SU-DHL-6 (cell line): Measurements from ENCODE around the gene GBX2.

Experiments
- H2AFZ ChIP-seq: fragments of 200-600 bp; sonication (generic); 2 replicates; pipeline ENCODE4 v1.6.1; 2014; ENCODE audit warnings: low read depth, mild to moderate bottlenecking, moderate library complexity, mixed read lengths, antibody characterized with exemption, low read length; ENCODE audit not compliant: severe bottlenecking
- H3F3A ChIP-seq: fragments of 200-600 bp; shearing (Covaris generic); 2 replicates; pipeline ENCODE4 v1.6.0; 2016; ENCODE audit warnings: antibody characterized with exemption, mild to moderate bottlenecking; ENCODE audit not compliant: insufficient read depth
- H3K27ac ChIP-seq: fragments of 200-600 bp; sonication (generic); 2 replicates; pipeline ENCODE4 v1.5.1; 2016; ENCODE audit warnings: low read depth, mild to moderate bottlenecking, low read length, moderate library complexity, mixed read lengths
- H3K27me3 ChIP-seq: fragments of 200-600 bp; sonication (generic), shearing (Covaris generic); 2 replicates; pipeline ENCODE4 v1.6.0; 2014; ENCODE audit warnings: mild to moderate bottlenecking, low read length
- H3K36me3 ChIP-seq: fragments of 200-600 bp; sonication (generic); 2 replicates; pipeline ENCODE4 v1.6.1; 2014; ENCODE audit warnings: mild to moderate bottlenecking, low read length, mixed read lengths
- H3K4me2 ChIP-seq: fragments of 300-600, 200-600 bp; shearing (Covaris generic), sonication (generic); 2 replicates; pipeline ENCODE4 v1.6.0; 2014; ENCODE audit warnings: low read length, low read depth, mild to moderate bottlenecking; ENCODE audit not compliant: poor library complexity, severe bottlenecking
- H3K4me3 ChIP-seq: fragments of 200-600 bp; sonication (generic); 2 replicates; pipeline ENCODE4 v1.5.1; 2014; ENCODE audit warnings: antibody characterized with exemption, low read length, mild to moderate bottlenecking, mixed read lengths; ENCODE audit not compliant: insufficient read depth, poor library complexity, severe bottlenecking
- H3K79me2 ChIP-seq: fragments of 200-600 bp; sonication (generic); 2 replicates; pipeline ENCODE4 v1.6.1; 2014; ENCODE audit warnings: mild to moderate bottlenecking, low read length, moderate library complexity; ENCODE audit not compliant: insufficient read depth
- H3K9ac ChIP-seq: fragments of 200-600 bp; sonication (generic); 2 replicates; pipeline ENCODE4 v1.7.0; 2014; ENCODE audit warnings: mild to moderate bottlenecking, low read length
- H3K9me2 ChIP-seq: fragments of 200-600 bp; sonication (generic); replicated peaks from 2 replicates; pipeline ENCODE4 v1.6.1; 2014; ENCODE audit warnings: low read length; ENCODE audit not compliant: insufficient read depth
- H3K9me3 ChIP-seq: fragments of 200-600 bp; sonication (generic); 2 replicates; pipeline ENCODE4 v1.6.1; 2014; ENCODE audit warnings: low read length, mixed read lengths; ENCODE audit not compliant: insufficient read depth
- H4K20me1 ChIP-seq: fragments of 200-600 bp; sonication (generic); 2 replicates; pipeline ENCODE4 v1.6.1; 2014; ENCODE audit warnings: low read depth, mild to moderate bottlenecking, antibody characterized with exemption, low read length, moderate library complexity, mixed read lengths
- CTCF ChIP-seq: fragments of 200-600 bp; sonication (generic); IDR thresholded peaks from one replicate; pipeline ENCODE4 v1.5.1; 2017; ENCODE audit warnings: antibody characterized with exemption, mild to moderate bottlenecking, low read length, moderate library complexity; ENCODE audit not compliant: insufficient read depth, poor library complexity, severe bottlenecking
- EZH2phosphoT487 ChIP-seq: fragments of 200-600 bp; sonication (generic), shearing (Covaris generic); conservative IDR thresholded peaks from 2 replicates; pipeline ENCODE4 v1.6.1; 2018; ENCODE audit warnings: mild to moderate bottlenecking, antibody characterized with exemption, low read length, moderate library complexity, mixed read lengths

GBX2 gene

DNA sequence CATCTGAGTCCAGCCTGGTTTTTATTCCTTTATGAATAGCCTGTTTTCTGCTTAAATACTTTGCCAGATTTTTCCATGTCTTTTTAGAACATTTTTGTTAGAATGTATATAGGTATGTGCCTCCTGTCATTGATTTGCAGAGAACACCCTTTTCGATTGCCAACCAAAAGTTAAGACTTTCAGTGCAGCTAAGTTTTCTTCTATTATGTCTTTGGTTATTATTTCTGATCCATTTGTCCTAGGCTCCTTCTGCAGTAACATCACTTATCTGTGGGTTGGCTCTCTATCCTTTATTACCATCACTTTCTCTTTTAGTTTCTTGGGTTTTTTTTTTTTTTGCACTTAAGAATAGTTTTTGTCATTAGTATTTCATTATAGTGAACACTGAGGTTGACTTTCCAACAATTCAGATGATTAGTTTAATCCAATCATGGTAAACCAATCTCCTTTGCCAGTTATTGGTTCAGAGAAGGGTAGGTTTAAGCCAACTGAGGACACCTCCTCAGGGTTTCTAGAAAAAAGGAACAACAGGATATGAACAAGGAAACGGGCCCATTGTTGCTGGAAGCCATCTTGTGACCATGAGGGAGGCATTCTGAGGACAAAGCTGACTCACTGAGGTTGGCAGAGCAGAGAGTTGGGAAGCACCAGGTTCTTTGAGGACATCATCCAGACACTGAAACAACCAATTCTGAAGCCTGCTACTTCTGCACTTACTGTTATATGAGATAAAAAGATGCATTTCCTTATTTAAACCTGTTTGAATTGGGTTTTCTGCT is 37.9 kb upstream of the GBX2 start:
- no peak overlapping the region for H2AFZ ChIP-seq
- no peaks in the 10 kb centered on the region for H3F3A ChIP-seq
- TF ChIP-seq CTCF (no peak), EZH2phosphoT487 (no peak)
- H3K4me2 ChIP-seq: no peak overlapping the region
- no peaks in the 10 kb centered on the region; the same call in 1 of the 2 replicates for H3K9me2 ChIP-seq
- H3K9me3 ChIP-seq: no peaks in the 10 kb centered on the region
- H3K27me3 ChIP-seq: no peaks in the 10 kb centered on the region
- no peaks in the 10 kb centered on the region for H3K79me2 ChIP-seq
- no peaks in the 10 kb centered on the region for H3K36me3 ChIP-seq
- no peak overlapping the region for H3K4me3 ChIP-seq
- no peaks in the 10 kb centered on the region for H4K20me1 ChIP-seq
- H3K27ac ChIP-seq: no peak overlapping the region
- H3K9ac ChIP-seq: no peak overlapping the region

DNA sequence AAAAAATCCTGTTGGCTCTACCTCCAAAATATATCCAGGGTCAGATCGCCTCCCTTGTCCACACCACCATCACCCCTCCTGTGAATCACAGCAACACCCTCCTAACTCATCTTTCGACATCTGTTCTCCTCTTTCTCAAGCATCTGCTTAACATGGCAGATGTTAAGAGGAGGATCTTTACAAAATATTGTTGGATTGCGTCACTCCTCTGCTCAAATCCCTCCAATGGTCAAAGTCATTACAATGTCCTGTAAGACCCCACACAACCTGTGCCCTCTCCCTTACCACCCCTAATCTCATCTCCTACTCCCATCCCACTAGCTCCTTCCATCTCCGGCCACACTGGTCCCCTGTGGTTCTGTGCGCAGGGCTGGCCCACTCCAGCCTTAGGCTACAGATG is 36.8 kb upstream of the GBX2 start:
- Histone ChIP-seq H3K4me3 (no peak overlapping the region), H3K4me2 (no peak overlapping the region), H3K36me3 (no peaks in the 10 kb centered on the region), H3K27ac (no peak overlapping the region), H2AFZ (no peak overlapping the region), H3K9me3 (no peaks in the 10 kb centered on the region), H3K27me3 (no peaks in the 10 kb centered on the region), H3K79me2 (no peaks in the 10 kb centered on the region), H3K9me2 (no peaks in the 10 kb centered on the region; the same call in 1 of the 2 replicates), H3K9ac (no peak overlapping the region), H3F3A (no peaks in the 10 kb centered on the region), H4K20me1 (no peaks in the 10 kb centered on the region)
- TF ChIP-seq CTCF (no peak), EZH2phosphoT487 (no peak)

GRCh38 chr2:236200378-236200777 is 32.2 kb upstream of the GBX2 start:
- H3K27ac ChIP-seq: no peak overlapping the region
- H3K9me3 ChIP-seq: no peaks in the 10 kb centered on the region
- H3K9ac ChIP-seq: no peak overlapping the region
- no peaks in the 10 kb centered on the region for H3K27me3 ChIP-seq
- H4K20me1 ChIP-seq: no peaks in the 10 kb centered on the region
- TF ChIP-seq EZH2phosphoT487: no peak
- TF ChIP-seq CTCF: no peak
- H3K9me2 ChIP-seq: no peaks in the 10 kb centered on the region; the same call in 1 of the 2 replicates
- H3K4me2 ChIP-seq: no peak overlapping the region
- no peak overlapping the region for H2AFZ ChIP-seq
- no peaks in the 10 kb centered on the region for H3K36me3 ChIP-seq
- H3K79me2 ChIP-seq: no peaks in the 10 kb centered on the region
- no peak overlapping the region for H3K4me3 ChIP-seq
- no peaks in the 10 kb centered on the region for H3F3A ChIP-seq
